ENCODE data around the gene OR4C12.

DNA sequence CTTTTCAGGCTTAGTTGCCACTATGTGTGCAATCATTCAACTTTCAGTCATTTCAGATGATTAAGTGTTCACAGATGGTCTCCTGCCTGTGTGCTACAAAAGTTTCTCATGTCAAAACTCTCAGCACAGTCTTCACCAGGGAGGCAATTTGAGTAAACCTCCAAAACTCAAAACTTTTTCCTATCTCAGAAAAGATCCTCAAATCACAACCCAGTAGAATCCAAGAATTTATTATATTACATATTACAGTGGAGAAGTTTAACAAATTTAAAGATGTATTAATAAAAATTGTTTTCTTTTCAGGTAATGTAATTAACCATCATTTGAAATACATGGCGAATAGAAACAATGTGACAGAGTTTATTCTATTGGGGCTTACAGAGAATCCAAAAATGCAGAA lies 30.2 kb downstream of the OR4C12 start, which contains the start of gene OR4C13:
- TF ChIP-seq, protein P1, sequence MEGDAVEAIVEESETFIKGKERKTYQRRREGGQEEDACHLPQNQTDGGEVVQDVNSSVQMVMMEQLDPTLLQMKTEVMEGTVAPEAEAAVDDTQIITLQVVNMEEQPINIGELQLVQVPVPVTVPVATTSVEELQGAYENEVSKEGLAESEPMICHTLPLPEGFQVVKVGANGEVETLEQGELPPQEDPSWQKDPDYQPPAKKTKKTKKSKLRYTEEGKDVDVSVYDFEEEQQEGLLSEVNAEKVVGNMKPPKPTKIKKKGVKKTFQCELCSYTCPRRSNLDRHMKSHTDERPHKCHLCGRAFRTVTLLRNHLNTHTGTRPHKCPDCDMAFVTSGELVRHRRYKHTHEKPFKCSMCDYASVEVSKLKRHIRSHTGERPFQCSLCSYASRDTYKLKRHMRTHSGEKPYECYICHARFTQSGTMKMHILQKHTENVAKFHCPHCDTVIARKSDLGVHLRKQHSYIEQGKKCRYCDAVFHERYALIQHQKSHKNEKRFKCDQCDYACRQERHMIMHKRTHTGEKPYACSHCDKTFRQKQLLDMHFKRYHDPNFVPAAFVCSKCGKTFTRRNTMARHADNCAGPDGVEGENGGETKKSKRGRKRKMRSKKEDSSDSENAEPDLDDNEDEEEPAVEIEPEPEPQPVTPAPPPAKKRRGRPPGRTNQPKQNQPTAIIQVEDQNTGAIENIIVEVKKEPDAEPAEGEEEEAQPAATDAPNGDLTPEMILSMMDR (IDR thresholded peaks at IDR 0.05), result no peak
- TF ChIP-seq POLR2A (IDR thresholded peaks at IDR 0.05), result no peak
